CD4-positive, alpha-beta T cell treated with Interleukin-2 at 100 ng/mL for 4 hours (primary cell): ENCODE data around the gene SALL1.

ENCODE experiments used
- DNase-seq: peaks from one replicate; pipeline ENCODE4 v3.0.0-alpha.2; 2020; ENCODE audit warnings: low spot score

SALL1 gene

GRCh38 chr16:51150888-51151320 is at the start of gene SALL1:
Gene SALL1 (minus strand): TSS chr16:51151270. CDS start chr16:51151241, 29 bp downstream.
- DNase-seq = no peak

GRCh38 chr16:51200793-51201192 is 49.7 kb upstream of the SALL1 start:
- DNase-seq = no peak

GRCh38 chr16:51197953-51198748 is 47.1 kb upstream of the SALL1 start:
- no peak for DNase-seq

- no peak for DNase-seq
Measured at GRCh38 chr16:51193879-51194278, 42.8 kb upstream of the SALL1 start.

GRCh38 chr16:51184702-51185433 is 33.8 kb upstream of the SALL1 start:
- no peak for DNase-seq

GRCh38 chr16:51181503-51181811 is 30.4 kb upstream of the SALL1 start:
- no peak for DNase-seq

GRCh38 chr16:51180719-51181502 is 29.8 kb upstream of the SALL1 start:
- DNase-seq = no peak

- no peak for DNase-seq
Measured at GRCh38 chr16:51175081-51175480, 24.0 kb upstream of the SALL1 start.

- no peak for DNase-seq
Measured at GRCh38 chr16:51172368-51172767, 21.3 kb upstream of the SALL1 start.

- DNase-seq = no peak
Measured at GRCh38 chr16:51168755-51169154, 17.7 kb upstream of the SALL1 start.

GRCh38 chr16:51167170-51167895 is 16.3 kb upstream of the SALL1 start:
- DNase-seq = no peak

GRCh38 chr16:51166541-51166940 is 15.5 kb upstream of the SALL1 start:
- no peak for DNase-seq

GRCh38 chr16:51166091-51166490 is 15.0 kb upstream of the SALL1 start:
- DNase-seq = no peak

- no peak for DNase-seq
Measured at GRCh38 chr16:51165043-51165442, 14.0 kb upstream of the SALL1 start.

- no peak for DNase-seq
Measured at GRCh38 chr16:51164574-51164973, 13.5 kb upstream of the SALL1 start.

GRCh38 chr16:51163894-51164566 is 13.0 kb upstream of the SALL1 start:
- DNase-seq = no peak

GRCh38 chr16:51163366-51163765 is 12.3 kb upstream of the SALL1 start:
- DNase-seq = no peak

- DNase-seq = no peak
Measured at GRCh38 chr16:51161440-51162195, 10.5 kb upstream of the SALL1 start.

- DNase-seq = no peak
Measured at GRCh38 chr16:51159865-51160264, 8.8 kb upstream of the SALL1 start.

- DNase-seq = no peak
Measured at GRCh38 chr16:51159296-51159695, 8.2 kb upstream of the SALL1 start.

- no peak for DNase-seq
Measured at GRCh38 chr16:51157698-51158097, 6.6 kb upstream of the SALL1 start.
